ENCODE measurements around the gene PCDHAC2. TPM values are rescaled to one million over a fixed set of nuclear protein-coding genes. Genes with fewer than 3 reads are reported as not detected.

PCDHAC2 gene
- total and polyA plus RNA-seq, 7 experiments from 2014 or later, result not detected

DNA sequence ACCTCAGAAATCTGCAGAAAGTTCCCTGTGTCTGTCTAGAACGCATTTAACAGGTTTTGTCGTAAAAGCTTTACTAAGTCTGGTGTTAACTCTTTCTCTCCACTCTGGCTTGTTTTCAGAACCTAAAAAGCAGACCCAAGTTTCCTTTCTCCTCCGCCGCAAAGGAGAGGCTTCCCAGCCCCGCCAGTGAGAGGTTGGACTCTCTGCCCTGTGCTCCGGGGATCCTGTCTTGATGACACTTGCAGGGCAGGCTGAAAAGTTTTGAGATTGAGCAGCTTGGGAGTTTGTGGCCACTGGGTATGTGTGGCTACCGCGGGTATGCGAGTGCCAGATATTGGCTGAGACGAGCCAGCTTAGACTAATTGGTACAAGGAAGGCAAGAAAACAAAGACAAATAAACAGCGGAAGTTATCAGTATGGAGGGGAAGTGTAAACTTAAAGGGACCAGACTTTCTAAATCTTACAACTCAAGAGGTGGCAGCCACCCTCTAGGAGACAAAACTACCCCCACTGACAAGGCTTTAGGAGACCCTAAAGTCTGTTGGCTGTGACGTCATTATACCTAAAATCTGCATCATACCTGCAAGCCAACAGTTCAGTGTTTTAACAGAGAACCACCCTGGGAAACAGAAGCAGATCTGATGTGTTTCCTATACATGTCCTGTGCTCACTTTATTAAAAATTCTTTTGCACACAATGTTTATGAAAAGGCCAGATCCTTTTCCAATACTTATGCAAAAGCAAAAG, 43.9 kb downstream of the PCDHAC2 start:
- no peaks in the 10 kb centered on the region for H3K9me3 ChIP-seq (ENCODE audit: control insufficient read depth in 2 of 3, low read length in 3 of 3)
- no peak overlapping the region for H3K4me3 ChIP-seq (ENCODE audit: low read length)
- no peaks in the 10 kb centered on the region for H3K4me1 ChIP-seq (ENCODE audit: control insufficient read depth in 2 of 2, insufficient read depth in 2 of 2, low read length in 2 of 2)
- H3K36me3 Mint-ChIP-seq, result peaks cover 0 to 15% (median 0%) of the 10 kb centered on the region in 5 donors
- H3K27ac Mint-ChIP-seq, result no peak overlapping the region
- peaks cover 0 to 13% (median 4%) of the 10 kb centered on the region in 11 donors for H3K9me3 Mint-ChIP-seq
- no peak overlapping the region for H3K27ac ChIP-seq (ENCODE audit: low read depth, low read length)
- H3K4me3 Mint-ChIP-seq, result no peak overlapping the region
- H3K27me3 ChIP-seq (ENCODE audit: control insufficient read depth in 2 of 2, insufficient read depth in 2 of 2, low read length in 2 of 2), result no peaks in the 10 kb centered on the region
- intact Hi-C loops (cut with micrococcal nuclease), result no loop called here
- ATAC-seq (no peak), DNase-seq (no peak)
- peaks cover 0 to 44% (median 24%) of the 10 kb centered on the region in 5 donors for H3K27me3 Mint-ChIP-seq
- H3K4me1 Mint-ChIP-seq, result no peaks in the 10 kb centered on the region
- POLR2A ChIA-PET, result no interaction called here
- no peaks in the 10 kb centered on the region for H3K36me3 ChIP-seq (ENCODE audit: control insufficient read depth in 2 of 3, insufficient read depth in 3 of 3, low read length in 3 of 3)
- CTCF ChIA-PET, result no interaction called here

DNA sequence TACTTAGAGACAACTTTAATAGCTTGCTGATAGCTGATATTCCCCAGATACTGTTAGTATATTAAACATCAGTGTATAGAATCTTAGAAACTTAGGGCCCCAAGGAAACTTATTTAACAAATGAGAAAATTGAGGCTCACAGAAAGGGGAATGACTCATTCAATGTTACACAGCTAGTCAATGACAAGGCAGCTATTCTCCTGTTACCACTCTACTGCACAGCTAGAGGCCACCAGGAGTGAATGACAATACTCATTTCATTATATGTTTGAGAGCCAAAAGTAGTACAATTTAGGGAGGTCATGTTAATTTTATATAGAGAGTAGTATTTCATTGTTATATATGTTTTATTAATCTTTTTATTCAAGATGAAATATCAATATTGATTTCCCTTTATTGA, 51.7 kb downstream of the PCDHAC2 start:
- POLR2A ChIA-PET, result no interaction called here
- Histone ChIP-seq H3K4me1 (ENCODE audit: control insufficient read depth in 2 of 2, insufficient read depth in 2 of 2, low read length in 2 of 2) (no peaks in the 10 kb centered on the region), H3K9me3 (ENCODE audit: control insufficient read depth in 2 of 3, low read length in 3 of 3) (no peaks in the 10 kb centered on the region), H3K4me3 (ENCODE audit: low read length) (no peak overlapping the region), H3K27me3 (ENCODE audit: control insufficient read depth in 2 of 2, insufficient read depth in 2 of 2, low read length in 2 of 2) (no peaks in the 10 kb centered on the region), H3K36me3 (ENCODE audit: control insufficient read depth in 2 of 3, insufficient read depth in 3 of 3, low read length in 3 of 3) (no peaks in the 10 kb centered on the region), H3K27ac (ENCODE audit: low read depth, low read length) (no peak overlapping the region)
- no peak for ATAC-seq
- Mint-ChIP-seq H3K9me3 (peaks cover 0 to 6% (median 0%) of the 10 kb centered on the region in 11 donors), H3K27ac (no peak overlapping the region), H3K27me3 (peaks cover 0 to 13% (median 0%) of the 10 kb centered on the region in 5 donors), H3K36me3 (no peaks in the 10 kb centered on the region), H3K4me1 (no peaks in the 10 kb centered on the region), H3K4me3 (no peak overlapping the region)
- intact Hi-C loops (cut with micrococcal nuclease), result no loop called here
- no peak for DNase-seq
- CTCF ChIA-PET, result no interaction called here

Other genes starting within 250 kb of the PCDHAC2 start
- not detected for gene PCDHA1, start 180.3 kb upstream of the PCDHAC2 start, total RNA-seq
- gene PCDHA1, start 180.3 kb upstream of the PCDHAC2 start, polyA plus RNA-seq, result not detected
- gene PCDHA2, start 171.6 kb upstream of the PCDHAC2 start, total RNA-seq, result not detected
- not detected for gene PCDHA2, start 171.6 kb upstream of the PCDHAC2 start, polyA plus RNA-seq
- gene PCDHA3, start 165.4 kb upstream of the PCDHAC2 start, total RNA-seq, result not detected
- gene PCDHA3, start 165.4 kb upstream of the PCDHAC2 start, polyA plus RNA-seq, result not detected
- gene PCDHA4, start 159.4 kb upstream of the PCDHAC2 start, total RNA-seq, result not detected
- gene PCDHA4, start 159.4 kb upstream of the PCDHAC2 start, polyA plus RNA-seq, result not detected
- not detected for gene PCDHA5, start 144.9 kb upstream of the PCDHAC2 start, total RNA-seq
- not detected for gene PCDHA5, start 144.9 kb upstream of the PCDHAC2 start, polyA plus RNA-seq
- gene PCDHA6, start 138.5 kb upstream of the PCDHAC2 start, total RNA-seq, result not detected
- not detected for gene PCDHA6, start 138.5 kb upstream of the PCDHAC2 start, polyA plus RNA-seq
- not detected for gene PCDHA7, start 132.2 kb upstream of the PCDHAC2 start, total RNA-seq
- not detected for gene PCDHA7, start 132.2 kb upstream of the PCDHAC2 start, polyA plus RNA-seq
- not detected for gene PCDHA8, start 125.3 kb upstream of the PCDHAC2 start, total RNA-seq
- gene PCDHA8, start 125.3 kb upstream of the PCDHAC2 start, polyA plus RNA-seq, result not detected
- gene PCDHA9, start 118.1 kb upstream of the PCDHAC2 start, total RNA-seq, result not detected
- not detected for gene PCDHA9, start 118.1 kb upstream of the PCDHAC2 start, polyA plus RNA-seq
- not detected for gene PCDHA10, start 110.6 kb upstream of the PCDHAC2 start, total RNA-seq
- gene PCDHA10, start 110.6 kb upstream of the PCDHAC2 start, polyA plus RNA-seq, result not detected
- gene PCDHA11, start 97.5 kb upstream of the PCDHAC2 start, total RNA-seq, result not detected
- not detected for gene PCDHA11, start 97.5 kb upstream of the PCDHAC2 start, polyA plus RNA-seq
- not detected for gene PCDHA12, start 91.2 kb upstream of the PCDHAC2 start, total RNA-seq
- gene PCDHA12, start 91.2 kb upstream of the PCDHAC2 start, polyA plus RNA-seq, result not detected
- gene PCDHA13, start 84.4 kb upstream of the PCDHAC2 start, total RNA-seq, result not detected
- gene PCDHA13, start 84.4 kb upstream of the PCDHAC2 start, polyA plus RNA-seq, result not detected
- not detected for gene PCDHAC1, start 40.2 kb upstream of the PCDHAC2 start, total RNA-seq
- gene PCDHAC1, start 40.2 kb upstream of the PCDHAC2 start, polyA plus RNA-seq, result not detected
- gene PCDHB1, start 84.9 kb downstream of the PCDHAC2 start, total RNA-seq, result not detected
- gene PCDHB1, start 84.9 kb downstream of the PCDHAC2 start, polyA plus RNA-seq, result not detected
- gene PCDHB2, start 128.1 kb downstream of the PCDHAC2 start, total RNA-seq, result under 1 TPM in 4 of 5 experiments, not detected in 1; 0.34 to 0.97 (median 0.72) TPM
- gene PCDHB2, start 128.1 kb downstream of the PCDHAC2 start, polyA plus RNA-seq, result not detected
- gene PCDHB3, start 134.0 kb downstream of the PCDHAC2 start, total RNA-seq, result not detected
- gene PCDHB3, start 134.0 kb downstream of the PCDHAC2 start, polyA plus RNA-seq, result not detected
- gene PCDHB4, start 155.3 kb downstream of the PCDHAC2 start, total RNA-seq, result under 1 TPM in 1 of 5 experiments, not detected in 4; 0.19 TPM
- not detected for gene PCDHB4, start 155.3 kb downstream of the PCDHAC2 start, polyA plus RNA-seq
- under 1 TPM in 4 of 5 experiments, not detected in 1; 0.11 to 0.41 (median 0.33) TPM for gene PCDHB5, start 168.7 kb downstream of the PCDHAC2 start, total RNA-seq
- gene PCDHB5, start 168.7 kb downstream of the PCDHAC2 start, polyA plus RNA-seq, result not detected
- gene PCDHB6, start 183.6 kb downstream of the PCDHAC2 start, total RNA-seq, result not detected
- gene PCDHB6, start 183.6 kb downstream of the PCDHAC2 start, polyA plus RNA-seq, result not detected
- gene PCDHB7, start 206.2 kb downstream of the PCDHAC2 start, total RNA-seq, result not detected
- not detected for gene PCDHB7, start 206.2 kb downstream of the PCDHAC2 start, polyA plus RNA-seq
- not detected for gene PCDHB8, start 211.3 kb downstream of the PCDHAC2 start, total RNA-seq
- not detected for gene PCDHB8, start 211.3 kb downstream of the PCDHAC2 start, polyA plus RNA-seq
- gene PCDHB16, start 215.9 kb downstream of the PCDHAC2 start, total RNA-seq, result under 1 TPM in 1 of 5 experiments, not detected in 4; 0.08 TPM
- not detected for gene PCDHB16, start 215.9 kb downstream of the PCDHAC2 start, polyA plus RNA-seq
- gene PCDHB9, start 220.7 kb downstream of the PCDHAC2 start, total RNA-seq, result 1 to 10 TPM in 1 of 5 experiments, not detected in 4; 1.2 TPM
- not detected for gene PCDHB9, start 220.7 kb downstream of the PCDHAC2 start, polyA plus RNA-seq
- gene PCDHB10, start 225.9 kb downstream of the PCDHAC2 start, total RNA-seq, result under 1 TPM in 1 of 5 experiments, not detected in 4; 0.12 TPM
- gene PCDHB10, start 225.9 kb downstream of the PCDHAC2 start, polyA plus RNA-seq, result not detected
- gene PCDHB11, start 233.2 kb downstream of the PCDHAC2 start, total RNA-seq, result not detected
- gene PCDHB11, start 233.2 kb downstream of the PCDHAC2 start, polyA plus RNA-seq, result not detected
- not detected for gene PCDHB12, start 242.2 kb downstream of the PCDHAC2 start, total RNA-seq
- gene PCDHB12, start 242.2 kb downstream of the PCDHAC2 start, polyA plus RNA-seq, result not detected
- under 1 TPM in 1 of 5 experiments, not detected in 4; 0.08 TPM for gene PCDHB13, start 247.4 kb downstream of the PCDHAC2 start, total RNA-seq
- not detected for gene PCDHB13, start 247.4 kb downstream of the PCDHAC2 start, polyA plus RNA-seq

All from naive thymus-derived CD4-positive, alpha-beta T cell (primary cell).